NCI-H748 treated with DMSO at 0.1 percent for 48 hours (cell line): Measurements from ENCODE around the gene BCAP31.

Source experiments
- DNase-seq: peaks from one replicate; lab custom pipeline; 2025; lab: John Stamatoyannopoulos, UW

Gene BCAP31

DNA sequence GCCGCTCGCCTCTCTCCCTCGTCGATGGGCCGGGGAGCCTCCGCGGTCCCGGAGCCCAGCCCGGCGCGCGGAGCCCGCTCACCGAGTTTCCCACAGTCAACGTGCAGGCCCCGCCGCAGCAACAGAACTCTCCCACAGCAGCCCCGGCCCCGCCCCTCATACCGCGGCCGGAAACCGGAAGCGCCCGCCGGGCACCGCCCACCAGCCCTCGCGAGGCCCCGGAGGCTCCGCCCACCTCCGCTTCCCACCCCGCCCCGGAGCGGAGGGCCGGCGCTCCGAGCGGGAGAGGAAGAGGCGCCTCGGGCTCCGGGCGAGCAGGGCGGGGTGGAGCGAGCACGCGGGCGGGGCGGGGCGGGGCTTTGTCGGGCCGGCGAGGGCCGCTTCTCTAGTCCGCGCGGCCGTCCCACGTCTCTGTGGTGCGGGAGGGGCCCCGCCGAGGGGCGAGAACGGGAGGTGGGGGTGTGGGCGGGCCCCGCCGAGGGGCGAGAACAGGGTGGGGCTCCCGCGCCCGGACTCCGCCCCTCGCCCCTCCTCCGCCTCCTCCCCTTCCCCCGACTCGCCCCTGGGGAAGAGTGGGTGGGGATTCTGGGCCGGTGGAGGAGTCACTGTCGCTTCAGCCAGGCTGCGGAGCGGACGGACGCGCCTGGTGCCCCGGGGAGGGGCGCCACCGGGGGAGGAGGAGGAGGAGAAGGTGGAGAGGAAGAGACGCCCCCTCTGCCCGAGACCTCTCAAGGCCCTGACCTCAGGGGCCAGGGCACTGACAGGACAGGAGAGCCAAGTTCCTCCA is at the start of gene BCAP31, which contains the start of gene ABCD1:
Gene BCAP31, minus strand, starts transcription at position 136 of the 787 bp plus-strand sequence. CDS start 1,143 bp downstream, outside the sequence.
Gene ABCD1, plus strand, starts transcription at position 605 of the 787 bp plus-strand sequence. CDS start 411 bp downstream, outside the sequence.
- DNase-seq, result peak; percentile 66

DNA sequence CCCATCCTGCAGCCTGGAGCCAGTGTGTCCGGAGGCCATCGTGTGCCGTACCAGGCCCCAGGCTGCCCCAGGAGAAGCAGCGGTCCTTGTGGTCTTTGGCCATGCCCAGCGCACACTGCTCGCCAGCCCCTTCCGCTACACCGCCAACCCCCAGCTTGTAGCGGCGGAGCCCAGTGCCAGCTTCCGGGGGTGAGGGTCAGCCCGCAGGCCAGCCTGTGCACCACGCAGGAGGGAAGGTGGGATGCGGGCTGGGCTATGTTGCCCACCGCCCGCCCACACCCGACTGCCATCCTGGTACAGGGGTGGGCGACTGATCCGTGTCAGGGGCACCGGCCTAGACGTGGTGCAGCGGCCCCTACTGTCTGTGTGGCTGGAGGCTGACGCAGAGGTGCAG is 49.0 kb upstream of the BCAP31 start:
- DNase-seq, result no peak

DNA sequence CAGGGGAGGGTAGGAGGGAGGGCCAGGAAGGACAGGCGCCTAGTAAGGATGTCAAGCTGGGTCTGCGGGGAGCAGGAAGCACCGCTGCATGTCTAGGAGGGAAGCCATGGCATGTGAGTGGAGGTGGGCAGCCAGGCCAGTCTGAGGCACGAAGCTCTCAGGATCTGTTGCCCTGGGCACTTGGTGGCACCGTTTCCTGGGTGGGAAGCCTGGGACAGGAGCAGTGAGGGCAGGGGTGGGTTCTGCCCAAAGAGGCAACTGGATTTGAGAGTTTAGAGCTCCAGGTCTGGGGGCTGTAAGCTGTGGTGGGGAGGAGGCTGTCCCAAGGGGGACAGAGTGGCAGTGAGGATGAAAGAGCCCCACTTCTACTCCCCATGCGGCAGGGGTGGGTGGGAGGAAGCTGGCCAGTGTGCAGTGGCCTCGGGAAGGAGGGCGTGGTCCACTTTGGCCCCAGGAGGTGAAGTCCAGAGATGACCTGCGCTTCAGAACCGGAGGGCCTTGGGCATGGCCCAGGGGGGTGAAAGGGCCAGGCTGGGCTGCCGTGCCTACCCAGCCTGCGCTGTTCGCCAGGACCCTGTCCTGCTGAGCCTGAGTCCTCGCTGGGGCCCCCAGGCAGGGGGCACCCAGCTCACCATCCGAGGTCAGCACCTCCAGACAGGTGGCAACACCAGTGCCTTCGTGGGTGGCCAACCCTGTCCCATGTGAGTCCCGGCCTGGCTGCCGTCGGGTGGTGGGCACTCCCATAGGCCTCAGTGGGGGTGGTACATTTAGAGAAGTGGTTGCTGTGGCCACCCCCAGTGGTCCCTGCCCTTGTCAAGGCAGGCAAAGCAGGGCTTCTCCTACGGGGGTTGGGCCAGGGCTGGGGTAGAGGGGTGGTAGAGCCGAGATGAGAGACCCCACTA is 48.4 kb upstream of the BCAP31 start:
- no peak for DNase-seq

DNA sequence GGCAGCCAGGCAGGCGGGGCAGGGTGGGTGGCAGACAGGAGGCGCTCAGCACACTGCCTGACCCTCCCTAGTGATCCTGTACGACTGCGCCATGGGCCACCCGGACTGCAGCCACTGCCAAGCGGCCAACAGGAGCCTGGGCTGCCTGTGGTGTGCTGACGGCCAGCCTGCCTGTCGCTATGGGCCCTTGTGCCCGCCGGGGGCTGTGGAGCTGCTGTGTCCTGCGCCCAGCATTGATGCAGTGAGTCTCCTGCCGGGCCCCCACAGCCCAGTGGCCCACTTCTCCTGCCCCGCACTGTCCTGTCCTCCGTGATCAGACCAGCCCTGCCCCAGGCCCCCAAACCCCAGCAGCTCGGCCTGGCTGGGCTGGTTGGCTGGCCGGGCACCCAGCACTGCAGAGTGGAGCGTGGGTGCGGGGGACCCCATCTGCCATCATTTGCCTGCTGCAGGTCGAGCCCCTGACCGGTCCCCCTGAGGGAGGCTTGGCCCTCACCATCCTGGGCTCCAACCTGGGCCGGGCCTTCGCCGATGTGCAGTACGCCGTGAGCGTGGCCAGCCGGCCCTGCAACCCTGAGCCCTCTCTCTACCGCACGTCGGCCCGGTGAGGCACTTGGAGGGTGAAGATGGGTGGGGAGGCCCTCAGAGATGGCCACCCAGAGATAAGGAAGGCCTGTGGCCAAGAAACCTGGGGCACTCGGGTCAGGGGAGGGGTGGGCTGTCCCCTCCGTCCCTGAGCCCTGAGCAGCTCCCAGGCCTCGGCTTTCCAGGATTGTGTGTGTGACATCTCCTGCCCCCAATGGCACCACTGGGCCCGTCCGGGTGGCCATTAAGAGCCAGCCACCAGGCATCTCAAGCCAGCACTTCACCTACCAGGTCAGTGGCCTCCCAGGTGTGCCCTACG is 47.5 kb upstream of the BCAP31 start:
- no peak for DNase-seq

DNA sequence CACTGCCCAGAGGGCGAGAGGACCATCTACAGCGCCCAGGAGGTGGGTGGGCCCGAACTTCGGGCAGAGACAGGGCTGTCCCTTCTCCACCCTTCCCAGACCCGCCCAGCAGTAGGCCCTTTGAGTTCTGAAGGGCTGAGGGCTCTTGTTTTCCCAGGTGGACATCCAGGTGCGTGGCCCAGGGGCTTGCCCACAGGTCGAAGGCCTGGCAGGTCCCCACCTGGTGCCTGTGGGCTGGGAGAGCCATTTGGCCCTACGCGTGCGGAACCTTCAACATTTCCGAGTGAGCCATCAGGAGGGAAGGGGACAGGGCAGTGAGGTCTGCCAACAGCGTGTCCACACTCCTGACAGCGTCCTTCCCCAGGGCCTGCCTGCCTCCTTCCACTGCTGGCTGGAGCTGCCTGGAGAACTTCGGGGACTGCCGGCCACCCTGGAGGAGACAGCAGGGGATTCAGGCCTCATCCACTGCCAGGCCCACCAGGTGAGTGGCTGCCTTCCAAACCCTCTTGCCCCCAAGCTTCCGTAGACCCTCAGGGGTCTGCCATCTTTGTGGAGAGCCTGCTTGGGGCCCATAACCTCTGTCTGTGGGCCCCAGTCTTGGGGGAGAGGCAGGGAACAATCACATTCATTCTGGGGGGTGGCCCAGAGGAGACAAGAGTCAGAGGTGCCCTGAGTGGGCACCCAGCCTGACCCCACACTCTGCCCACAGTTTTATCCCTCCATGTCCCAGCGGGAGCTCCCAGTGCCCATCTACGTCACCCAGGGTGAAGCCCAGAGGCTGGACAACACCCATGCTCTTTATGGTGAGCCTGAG is 46.6 kb upstream of the BCAP31 start:
- no peak for DNase-seq

DNA sequence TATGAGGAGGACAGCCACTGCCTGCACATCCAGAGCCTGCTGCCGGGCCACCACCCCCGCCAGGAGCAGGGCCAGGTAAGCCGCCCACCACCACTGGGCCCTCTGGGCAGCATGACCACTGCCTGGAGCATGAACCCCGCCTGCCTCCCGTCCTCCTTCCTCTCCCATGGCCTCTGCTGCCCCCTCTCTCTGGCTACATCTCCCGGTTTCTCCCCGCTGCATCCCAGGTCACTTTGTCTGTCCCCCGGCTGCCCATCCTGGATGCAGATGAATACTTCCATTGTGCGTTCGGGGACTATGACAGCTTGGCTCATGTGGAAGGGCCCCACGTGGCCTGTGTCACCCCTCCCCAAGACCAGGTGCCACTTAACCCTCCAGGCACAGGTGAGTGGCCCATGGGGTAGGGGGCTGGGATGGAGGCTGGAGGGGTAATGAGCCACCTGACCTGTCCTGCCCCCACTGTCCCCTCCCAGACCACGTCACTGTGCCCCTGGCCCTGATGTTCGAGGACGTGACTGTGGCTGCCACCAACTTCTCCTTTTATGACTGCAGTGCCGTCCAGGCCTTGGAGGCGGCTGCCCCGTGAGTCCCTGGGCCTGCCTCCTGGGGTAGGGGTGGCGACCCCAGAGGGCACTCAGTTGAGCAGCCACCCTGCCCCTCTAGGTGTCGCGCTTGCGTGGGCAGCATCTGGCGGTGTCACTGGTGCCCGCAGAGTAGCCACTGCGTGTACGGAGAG is 45.8 kb upstream of the BCAP31 start:
- DNase-seq, result no peak

DNA sequence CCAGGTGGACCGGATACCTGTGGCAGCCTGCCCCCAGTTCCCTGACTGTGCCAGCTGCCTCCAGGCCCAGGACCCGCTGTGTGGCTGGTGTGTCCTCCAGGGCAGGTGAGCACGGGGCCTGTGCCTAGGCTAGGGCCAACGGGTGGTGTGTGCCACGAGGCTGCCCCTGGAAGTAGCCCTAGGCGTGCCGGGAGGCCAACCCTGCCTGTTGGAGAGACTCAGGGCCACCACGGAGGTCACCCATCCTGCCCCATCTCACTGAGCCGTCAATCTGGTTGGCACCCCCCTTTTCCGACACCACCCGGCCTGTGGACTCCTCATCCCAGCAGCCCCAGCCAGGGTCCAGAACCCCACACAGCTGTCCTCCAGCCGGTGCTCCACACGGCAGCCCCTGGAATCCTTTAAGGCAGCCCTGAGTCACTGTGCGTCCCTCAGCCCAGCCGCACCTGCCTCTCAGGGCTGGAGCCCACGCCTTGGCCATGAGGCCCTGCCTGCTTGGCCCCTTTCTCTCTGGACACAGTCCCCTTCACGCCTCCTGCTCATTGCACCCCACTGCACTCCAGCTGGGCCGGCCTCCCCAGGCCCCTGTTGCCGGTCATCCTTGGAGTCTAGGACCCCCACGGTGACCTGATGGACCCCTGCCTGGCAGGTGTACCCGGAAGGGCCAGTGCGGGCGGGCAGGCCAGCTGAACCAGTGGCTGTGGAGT is 45.1 kb upstream of the BCAP31 start:
- DNase-seq, result no peak

DNA sequence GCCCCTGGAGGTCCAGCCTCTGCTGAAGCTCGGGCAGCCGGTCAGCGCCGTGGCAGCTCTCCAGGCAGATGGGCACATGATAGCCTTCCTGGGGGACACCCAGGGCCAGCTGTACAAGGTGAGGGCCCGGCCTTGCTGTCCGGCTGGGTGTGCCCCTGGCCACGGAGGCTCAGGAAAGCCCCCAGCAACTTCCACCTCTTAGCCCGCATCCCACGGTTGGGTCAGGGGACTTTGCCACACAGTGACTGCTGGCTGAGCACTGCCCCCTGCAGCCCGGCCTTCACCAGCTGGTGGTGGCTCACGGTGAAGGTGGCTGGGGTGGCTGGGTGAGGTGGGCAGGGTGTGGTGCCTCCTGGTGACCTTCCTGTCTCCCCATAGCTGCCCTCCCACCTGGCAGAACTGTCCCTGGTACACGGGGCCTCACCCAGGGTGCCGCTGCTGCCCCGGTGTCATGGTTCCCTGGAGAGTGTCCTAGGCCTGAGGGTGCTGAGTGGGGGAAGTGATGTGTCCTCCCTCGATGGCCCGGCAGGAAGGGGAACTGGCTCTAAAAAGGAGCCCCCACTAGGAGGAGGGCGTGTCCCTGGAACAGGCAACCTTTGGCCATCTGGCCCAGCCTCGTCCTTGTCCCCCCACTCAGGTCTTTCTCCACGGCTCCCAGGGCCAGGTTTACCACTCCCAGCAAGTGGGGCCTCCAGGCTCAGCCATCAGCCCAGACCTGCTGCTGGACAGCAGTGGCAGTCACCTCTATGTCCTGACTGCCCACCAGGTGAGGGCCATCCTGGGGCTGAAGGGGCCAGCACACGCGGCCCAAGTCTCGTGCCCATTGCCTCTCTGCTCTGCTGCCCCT is 44.3 kb upstream of the BCAP31 start:
- DNase-seq, result no peak

DNA sequence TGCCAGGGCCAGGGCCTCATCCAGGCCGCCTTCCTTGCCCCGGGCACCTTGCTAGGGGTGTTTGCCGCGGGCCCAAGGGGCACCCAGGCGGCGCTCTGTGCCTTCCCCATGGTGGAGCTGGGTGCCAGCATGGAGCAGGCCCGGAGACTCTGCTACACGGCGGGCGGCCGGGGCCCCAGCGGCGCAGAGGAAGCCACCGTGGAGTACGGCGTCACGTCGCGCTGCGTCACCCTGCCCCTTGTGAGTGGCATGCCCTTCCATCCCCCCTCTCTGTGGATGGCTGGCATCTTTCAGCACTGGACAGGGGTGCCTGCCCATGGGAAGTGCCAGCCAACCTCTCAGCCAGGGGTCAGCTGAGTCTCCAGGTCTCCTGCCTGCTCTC is 43.5 kb upstream of the BCAP31 start:
- no peak for DNase-seq

DNA sequence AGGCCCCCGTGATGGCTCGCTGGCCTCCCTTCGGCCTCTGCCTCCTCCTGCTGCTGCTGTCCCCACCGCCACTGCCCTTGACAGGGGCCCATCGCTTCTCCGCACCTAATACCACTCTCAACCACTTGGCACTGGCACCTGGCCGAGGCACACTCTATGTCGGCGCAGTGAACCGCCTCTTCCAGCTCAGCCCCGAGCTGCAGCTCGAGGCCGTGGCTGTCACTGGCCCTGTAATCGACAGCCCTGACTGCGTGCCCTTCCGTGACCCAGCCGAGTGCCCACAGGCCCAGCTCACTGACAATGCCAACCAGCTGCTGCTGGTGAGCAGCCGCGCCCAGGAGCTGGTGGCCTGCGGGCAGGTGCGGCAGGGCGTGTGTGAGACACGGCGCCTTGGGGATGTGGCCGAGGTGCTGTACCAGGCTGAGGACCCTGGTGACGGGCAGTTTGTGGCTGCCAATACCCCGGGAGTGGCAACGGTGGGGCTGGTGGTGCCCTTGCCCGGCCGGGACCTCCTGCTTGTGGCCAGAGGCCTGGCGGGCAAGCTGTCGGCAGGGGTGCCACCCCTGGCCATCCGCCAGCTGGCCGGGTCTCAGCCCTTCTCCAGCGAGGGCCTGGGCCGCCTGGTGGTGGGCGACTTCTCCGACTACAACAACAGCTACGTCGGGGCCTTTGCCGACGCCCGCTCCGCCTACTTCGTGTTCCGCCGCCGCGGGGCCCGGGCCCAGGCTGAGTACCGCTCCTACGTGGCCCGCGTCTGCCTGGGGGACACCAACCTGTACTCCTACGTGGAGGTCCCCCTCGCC is 42.9 kb upstream of the BCAP31 start:
- DNase-seq, result no peak

DNA sequence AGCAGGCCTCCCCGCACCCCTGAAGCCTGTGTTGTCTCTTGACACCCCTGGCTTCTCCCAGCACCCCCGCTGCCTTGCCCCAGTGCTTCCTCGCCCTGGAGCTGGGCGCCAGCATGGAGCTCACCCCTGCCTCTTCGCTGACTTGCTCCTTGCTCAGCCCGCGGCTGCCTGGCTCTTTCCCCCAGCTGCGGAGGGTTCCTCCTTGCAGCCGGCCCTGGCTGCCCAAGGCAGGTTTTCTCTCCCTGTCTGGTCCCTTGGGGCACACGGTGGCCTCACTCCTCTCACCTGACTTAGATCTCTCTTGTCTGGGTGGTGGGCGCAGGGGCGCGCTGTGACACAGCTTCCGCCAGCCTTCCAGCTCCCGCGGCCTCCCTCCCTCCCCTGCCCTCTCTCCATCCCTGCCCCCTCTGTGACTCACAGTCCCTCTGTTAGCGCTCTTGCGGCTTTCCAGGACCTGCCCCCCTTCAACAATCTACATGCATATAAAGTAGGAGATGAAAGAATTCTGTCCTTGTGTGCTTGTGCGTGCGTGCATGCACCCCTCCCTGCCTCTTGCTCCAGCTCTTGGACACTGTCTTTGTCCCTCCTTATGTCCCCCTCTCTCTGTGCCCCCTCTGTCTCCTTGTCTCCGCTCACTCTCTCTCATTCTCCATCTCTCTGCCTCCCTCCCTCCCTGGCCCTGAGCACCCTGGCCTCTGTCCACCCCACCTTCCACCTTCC is 42.1 kb upstream of the BCAP31 start:
- DNase-seq, result no peak

DNA sequence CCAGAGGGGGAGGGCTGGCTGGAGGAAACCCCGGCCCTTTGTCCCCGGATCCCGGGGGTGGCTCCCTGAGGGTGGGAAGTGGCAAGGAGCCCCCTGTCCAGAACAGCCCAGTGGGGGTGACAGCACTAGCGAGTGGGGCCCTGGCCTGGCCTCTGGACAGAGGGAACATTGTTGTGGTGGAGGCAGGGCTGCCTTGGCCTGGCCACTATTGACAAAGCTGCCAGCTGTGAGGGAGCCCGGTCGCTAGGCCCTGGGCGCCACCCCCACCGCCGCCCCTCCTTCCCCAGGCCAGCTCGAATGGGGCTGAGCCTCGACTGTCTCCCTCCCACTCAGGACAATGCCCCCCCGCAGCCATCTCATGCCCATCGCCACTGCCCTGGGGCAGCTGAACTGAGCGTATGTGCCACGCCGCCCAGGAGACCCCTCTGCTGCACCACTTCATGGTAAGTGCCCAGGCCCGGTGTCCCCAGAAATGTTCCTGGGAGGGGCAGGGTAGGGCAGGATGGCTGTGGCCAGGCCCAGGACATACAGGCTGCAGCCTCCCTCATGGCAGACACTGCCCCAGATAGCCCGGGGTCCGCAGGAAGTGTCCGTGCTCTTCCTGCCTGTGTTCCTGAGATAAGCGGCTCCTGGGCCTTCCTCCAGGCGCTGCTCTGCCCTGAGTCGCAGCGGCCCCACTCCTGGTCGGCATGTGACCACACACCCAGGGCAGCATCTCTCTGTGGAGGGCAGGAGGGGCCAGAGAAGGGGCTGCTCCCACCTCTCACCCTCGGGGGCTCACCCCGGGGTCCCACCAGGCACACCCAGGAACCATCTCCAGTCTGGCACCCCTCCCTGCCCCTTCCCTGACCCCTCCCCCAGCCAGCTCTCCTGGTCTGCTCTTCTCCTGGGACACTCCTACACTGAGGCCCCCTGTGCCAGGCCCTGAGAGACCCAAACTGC is 41.2 kb upstream of the BCAP31 start:
- no peak for DNase-seq

DNA sequence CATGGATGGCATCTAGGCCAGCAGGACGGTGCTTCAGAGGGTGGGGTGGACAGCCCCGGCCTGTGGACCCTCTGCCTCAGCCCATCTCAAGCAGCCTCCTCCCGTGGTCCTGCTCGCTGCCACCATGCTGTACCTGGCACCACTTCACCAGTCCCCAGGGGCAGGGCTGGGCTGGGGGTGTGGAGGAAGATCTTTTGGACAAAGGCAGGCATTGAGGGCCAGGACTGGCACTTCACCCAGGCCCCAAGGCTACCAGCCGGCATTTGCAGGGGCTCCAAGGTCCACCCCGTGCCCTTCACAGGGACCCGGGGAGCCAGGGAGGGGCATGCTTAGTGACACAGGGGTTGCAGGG is 40.6 kb upstream of the BCAP31 start:
- no peak for DNase-seq

DNA sequence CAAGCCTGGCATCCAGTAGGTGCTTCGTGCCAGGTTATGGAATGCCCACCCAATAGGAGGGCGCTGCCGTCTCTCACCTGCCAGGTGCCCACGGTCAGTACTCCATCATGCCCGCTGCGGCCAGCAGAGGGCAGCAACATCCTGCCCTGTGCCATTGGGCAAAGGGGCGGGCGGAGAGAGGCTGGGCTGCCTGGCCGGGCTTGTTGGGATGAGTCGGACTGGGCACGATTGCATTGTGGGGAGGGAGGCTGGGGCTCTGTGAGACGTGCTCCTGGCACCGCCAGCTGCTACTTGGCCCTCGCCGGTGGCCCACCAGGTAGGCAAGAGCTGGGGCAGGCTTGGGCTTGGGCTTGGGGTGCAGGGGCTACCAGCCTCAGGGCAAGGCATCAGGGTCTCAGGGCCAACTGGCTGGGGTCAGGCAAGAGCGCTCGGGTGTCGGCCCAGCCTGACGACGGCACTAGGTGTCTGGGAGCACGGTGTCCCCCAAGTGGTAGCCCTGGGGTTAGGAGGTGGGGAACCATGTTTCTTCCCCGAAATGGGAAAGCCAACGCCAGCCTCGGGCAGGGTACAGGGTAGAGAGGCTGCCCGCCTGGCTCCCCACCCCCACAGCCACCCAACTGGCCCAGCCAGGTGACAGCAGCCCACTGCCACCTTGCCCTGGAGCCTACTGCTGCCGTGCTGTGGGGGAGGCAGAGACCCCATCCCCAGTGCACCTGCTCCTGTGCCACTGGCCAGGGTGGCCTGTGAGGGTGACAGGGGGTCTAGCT is 40.0 kb upstream of the BCAP31 start, which contains the start of gene PLXNB3:
Gene PLXNB3, plus strand, starts transcription at position 261 of the 767 bp plus-strand sequence. CDS start 1,287 bp downstream, outside the sequence.
- peak; percentile 55 for DNase-seq

DNA sequence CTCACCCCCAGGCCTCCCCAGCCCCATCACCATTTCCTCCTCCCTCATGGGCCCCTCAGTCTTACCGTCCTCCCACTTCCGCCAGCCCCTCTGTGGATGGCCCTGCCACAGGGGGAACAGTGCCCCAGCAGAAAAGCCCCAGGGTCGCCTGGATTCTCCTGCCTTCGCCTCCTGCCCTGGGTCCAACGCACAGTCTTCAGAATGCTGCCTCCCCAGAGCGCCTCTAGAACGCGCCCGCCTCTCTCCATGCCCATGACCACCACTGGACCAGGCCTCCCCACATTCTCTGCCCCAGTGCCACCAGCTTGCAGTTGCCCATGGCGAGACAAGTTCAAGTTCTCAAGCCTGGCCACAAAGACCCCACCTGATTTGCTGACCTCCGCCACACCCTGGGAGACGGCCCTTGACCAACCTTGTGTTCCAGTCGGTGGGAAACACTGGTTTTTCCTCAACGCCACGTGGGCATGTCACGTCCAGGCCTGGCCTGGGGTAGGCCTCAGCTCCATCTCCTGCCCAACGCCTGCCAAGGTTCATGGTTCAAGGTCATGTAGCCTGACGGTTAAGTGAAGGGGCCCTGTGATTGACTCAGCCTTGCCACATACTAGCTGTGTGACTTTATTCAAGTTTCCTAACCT is 39.2 kb upstream of the BCAP31 start:
- DNase-seq, result no peak
